ENCODE measurements around the gene MAP4K4. TPM values are rescaled to one million over a fixed set of nuclear protein-coding genes. Genes with fewer than 3 reads are reported as not detected.

MAP4K4 gene
- total and polyA plus RNA-seq, 2 of the 13 experiments (the other 11 are each of a cell fraction or from before 2014, with no cell fraction given): 105 to 264 TPM

DNA sequence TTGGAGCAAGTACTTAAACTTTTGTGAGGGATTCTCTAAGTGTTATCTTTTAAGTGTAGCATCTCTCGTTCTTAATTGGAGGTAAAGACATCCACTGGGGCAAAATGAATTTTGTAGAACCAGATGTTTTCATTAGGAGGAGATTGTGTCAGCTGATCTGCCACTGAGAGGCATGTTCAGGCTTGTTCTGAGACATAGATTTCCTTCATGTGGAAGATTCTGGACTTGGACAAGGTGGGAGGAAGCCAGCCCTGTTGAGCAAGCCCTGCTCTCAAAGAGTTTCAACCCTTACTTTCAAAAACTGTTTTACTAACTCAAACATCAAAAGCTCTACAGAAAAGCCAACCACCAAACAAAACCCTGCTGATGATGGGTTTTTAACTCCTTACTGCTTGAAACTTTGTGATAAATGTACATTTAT is 6.5 kb downstream of the MAP4K4 start:
- H3K27ac ChIP-seq (ENCODE audit: extremely low read length, insufficient read depth, low read length): peak overlapping the region; percentile 36
- peak overlapping the region; percentile 37 for H3K4me2 ChIP-seq (ENCODE audit: low read depth, low read length)
- FAIRE-seq: no peak
- no peak for ATAC-seq
- DNase-seq (ENCODE audit: low spot score): no peak
- in situ Hi-C loops (cut with HindIII; ENCODE audit: extremely low pct_ligation_motif_present, low pct_unique_long_range_greater_than_20kb) (no loop called here), intact Hi-C loops (cut with micrococcal nuclease; ENCODE audit: unreplicated experiment) (no loop called here)
- peaks cover 86% of the 10 kb centered on the region for H3K4me1 ChIP-seq (ENCODE audit: insufficient read depth, low read length)
- peaks cover 99% of the 10 kb centered on the region for H3K79me2 ChIP-seq (ENCODE audit: insufficient read depth, low read length)
- H3K4me3 ChIP-seq (replicated peaks in 1 of 3; ENCODE audit: insufficient read depth in 1 of 3, low read depth in 2 of 3, low read length in 3 of 3): no peak overlapping the region
- peaks cover 11 to 36% of the 10 kb centered on the region in 2 experiments for H3K36me3 ChIP-seq (replicated peaks in 1 of 2; ENCODE audit: control insufficient read depth in 1 of 2, insufficient read depth in 2 of 2, low read length in 2 of 2)
- no TSS peak for BruUV-seq (replicated peaks)
- ChIA-PET POLR2A (interaction anchor here (0.9 to 1.8 kb wide), 2 partner anchors 48 to 137 kb away, joined by 3 to 5 read pairs; no protein-coding TSS in a partner anchor), CTCF (ENCODE audit: low intra/inter-chr PET ratio, low total read pairs) (no interaction called here)
- no peaks in the 10 kb centered on the region; a peak in 1 of 5 replicates for H3K27me3 ChIP-seq (ENCODE audit: control insufficient read depth in 1 of 2, insufficient read depth in 2 of 2, low read length in 2 of 2)
- no peaks in the 10 kb centered on the region for H3K9me3 ChIP-seq (ENCODE audit: low read length)
- no peak overlapping the region for H2AFZ ChIP-seq (ENCODE audit: low read length)
- H4K20me1 ChIP-seq (ENCODE audit: insufficient read depth, low read length): peaks cover 50% of the 10 kb centered on the region
- H3K9ac ChIP-seq (ENCODE audit: insufficient read depth, low read depth, low read length): peak overlapping the region; percentile 11; the same call in 1 of the 2 replicates
- WGBS (ENCODE audit: low lambda C conversion rate): 98% methylated on average over 1 of the region's 1 CpG
- TF ChIP-seq CEBPG (CRISPR knock-in tag; IDR thresholded peaks at IDR 0.05): peak; percentile 40; the same call in 1 of the 2 replicates
- no peak for TF ChIP-seq JARID2 (CRISPR knock-in tag; IDR thresholded peaks at IDR 0.05; ENCODE audit: insufficient replicate concordance)
- no peak for TF ChIP-seq ZNF317 (CRISPR knock-in tag; IDR thresholded peaks at IDR 0.05)
- TF ChIP-seq RBFOX2 (IDR thresholded peaks at IDR 0.05; ENCODE audit: low read depth, low read length): 0 out of 2 replicates have a peak, but pooled peaks have one; percentile 25
- no peak for TF ChIP-seq IRX3 (CRISPR knock-in tag; IDR thresholded peaks at IDR 0.05; ENCODE audit: borderline replicate concordance, low read depth)
- no peak for TF ChIP-seq ZNF557 (CRISPR knock-in tag; IDR thresholded peaks at IDR 0.05)
- TF ChIP-seq PREB (CRISPR knock-in tag; IDR thresholded peaks at IDR 0.05): no peak
- TF ChIP-seq ATF2 (CRISPR knock-in tag; IDR thresholded peaks at IDR 0.05): no peak
- TF ChIP-seq ZNF430 (CRISPR knock-in tag; IDR thresholded peaks at IDR 0.05): no peak
- peak in 1 of 2 experiments; percentile 32; a peak in 1 of 4 replicates for TF ChIP-seq EP300 (IDR thresholded peaks at IDR 0.05; ENCODE audit: low read depth in 2 of 2, low read length in 2 of 2)
- TF ChIP-seq EP300 (CRISPR knock-in tag; IDR thresholded peaks at IDR 0.05; ENCODE audit: borderline replicate concordance): no peak
- TF ChIP-seq, protein P1, sequence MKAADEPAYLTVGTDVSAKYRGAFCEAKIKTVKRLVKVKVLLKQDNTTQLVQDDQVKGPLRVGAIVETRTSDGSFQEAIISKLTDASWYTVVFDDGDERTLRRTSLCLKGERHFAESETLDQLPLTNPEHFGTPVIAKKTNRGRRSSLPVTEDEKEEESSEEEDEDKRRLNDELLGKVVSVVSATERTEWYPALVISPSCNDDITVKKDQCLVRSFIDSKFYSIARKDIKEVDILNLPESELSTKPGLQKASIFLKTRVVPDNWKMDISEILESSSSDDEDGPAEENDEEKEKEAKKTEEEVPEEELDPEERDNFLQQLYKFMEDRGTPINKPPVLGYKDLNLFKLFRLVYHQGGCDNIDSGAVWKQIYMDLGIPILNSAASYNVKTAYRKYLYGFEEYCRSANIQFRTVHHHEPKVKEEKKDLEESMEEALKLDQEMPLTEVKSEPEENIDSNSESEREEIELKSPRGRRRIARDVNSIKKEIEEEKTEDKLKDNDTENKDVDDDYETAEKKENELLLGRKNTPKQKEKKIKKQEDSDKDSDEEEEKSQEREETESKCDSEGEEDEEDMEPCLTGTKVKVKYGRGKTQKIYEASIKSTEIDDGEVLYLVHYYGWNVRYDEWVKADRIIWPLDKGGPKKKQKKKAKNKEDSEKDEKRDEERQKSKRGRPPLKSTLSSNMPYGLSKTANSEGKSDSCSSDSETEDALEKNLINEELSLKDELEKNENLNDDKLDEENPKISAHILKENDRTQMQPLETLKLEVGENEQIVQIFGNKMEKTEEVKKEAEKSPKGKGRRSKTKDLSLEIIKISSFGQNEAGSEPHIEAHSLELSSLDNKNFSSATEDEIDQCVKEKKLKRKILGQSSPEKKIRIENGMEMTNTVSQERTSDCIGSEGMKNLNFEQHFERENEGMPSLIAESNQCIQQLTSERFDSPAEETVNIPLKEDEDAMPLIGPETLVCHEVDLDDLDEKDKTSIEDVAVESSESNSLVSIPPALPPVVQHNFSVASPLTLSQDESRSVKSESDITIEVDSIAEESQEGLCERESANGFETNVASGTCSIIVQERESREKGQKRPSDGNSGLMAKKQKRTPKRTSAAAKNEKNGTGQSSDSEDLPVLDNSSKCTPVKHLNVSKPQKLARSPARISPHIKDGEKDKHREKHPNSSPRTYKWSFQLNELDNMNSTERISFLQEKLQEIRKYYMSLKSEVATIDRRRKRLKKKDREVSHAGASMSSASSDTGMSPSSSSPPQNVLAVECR (CRISPR knock-in tag; IDR thresholded peaks at IDR 0.05; ENCODE audit: borderline replicate concordance): peak; percentile 3; the same call in 1 of the 2 replicates
- TF ChIP-seq MIER3 (CRISPR knock-in tag; IDR thresholded peaks at IDR 0.05; ENCODE audit: borderline replicate concordance): no peak
- TF ChIP-seq ZNF207 (IDR thresholded peaks at IDR 0.05; ENCODE audit: borderline replicate concordance): no peak
- TF ChIP-seq SIN3B (IDR thresholded peaks at IDR 0.05; ENCODE audit: low read length): no peak
